Prostate gland (tissue), 2 donors: ENCODE data around the gene OVCH1.

Source experiments
- CTCF ChIP-seq, 4 experiments: fragments of 200-600 bp in 2 of 4; fragments of 450-650 bp in 2 of 4; sonication (generic) in 2 of 4; IDR thresholded peaks; 1 replicate in 3 of 4; 2 replicates in 1 of 4; pipeline ENCODE4 v1.5.1; 2016 to 2019; ENCODE audit warnings: antibody characterized with exemption in 4 of 4, mild to moderate bottlenecking in 2 of 4, moderate library complexity in 2 of 4
- POLR2AphosphoS5 ChIP-seq: sonication (generic); formaldehyde crosslinking; IDR thresholded peaks from one replicate; pipeline ENCODE4 v1.6.1; 2017; ENCODE audit warnings: antibody characterized with exemption

- no peak for TF ChIP-seq POLR2AphosphoS5
- no peak for TF ChIP-seq CTCF (IDR thresholded peaks at IDR 0.05)
These were observed 11.5 kb upstream of the OVCH1 start for GRCh38 chr12:29508949-29509348.
